Measurements from ENCODE around the gene TRIM5. TPM values are rescaled to one million over a fixed set of nuclear protein-coding genes. Genes with fewer than 3 reads are reported as not detected.
"Not testable (repeated sequence)": the region's sequence is repeated elsewhere in the genome, so short reads cannot be mapped to it uniquely, and the experiment has no call there.

TRIM5 gene
- total RNA-seq, 2 experiments from 2014 or later = 18.9 to 21.0 TPM

GRCh38 chr11:5686426-5686825 lies 1.6 kb upstream of the TRIM5 start:
- peaks cover 33% of the 10 kb centered on the region for H3K4me1 Mint-ChIP-seq (ENCODE audit: low read depth)
- peaks cover 7% of the 10 kb centered on the region for H3K36me3 Mint-ChIP-seq
- intact Hi-C loops (cut with micrococcal nuclease) = loop anchor here (5.0 to 10.0 kb wide), 4 partner anchors 548 to 1988 kb away; partner anchors contain the start of genes CNGA4, CYB5R2, FHIP1B and TRIM68
- DNase-seq = no peak
- peaks cover 3% of the 10 kb centered on the region for H3K9me3 Mint-ChIP-seq
- CTCF ChIA-PET = no interaction called here
- no peak overlapping the region for H3K4me3 Mint-ChIP-seq
- H3K27me3 Mint-ChIP-seq = no peaks in the 10 kb centered on the region
- POLR2A ChIA-PET = no interaction called here
- H3K27ac Mint-ChIP-seq = no peak overlapping the region

GRCh38 chr11:5684036-5684645 lies 733 bp downstream of the TRIM5 start:
- intact Hi-C loops (cut with micrococcal nuclease) = loop anchor here (1.0 to 10.0 kb wide), 5 partner anchors 21 to 1991 kb away; partner anchors contain the start of genes CNGA4, CYB5R2, FHIP1B and OR52N2
- Mint-ChIP-seq H3K9me3 (peaks cover 3% of the 10 kb centered on the region), H3K27me3 (no peaks in the 10 kb centered on the region), H3K4me1 (ENCODE audit: low read depth) (peaks cover 29% of the 10 kb centered on the region), H3K27ac (peak overlapping the region; percentile 97), H3K4me3 (peak overlapping the region; percentile 92), H3K36me3 (peaks cover 11% of the 10 kb centered on the region)
- CTCF ChIA-PET = interaction anchor here (0.6 to 3.1 kb wide), 19 partner anchors 9 to 677 kb away, joined by 3 to 14 read pairs (median 4); no protein-coding TSS in a partner anchor
- no peak for DNase-seq
- POLR2A ChIA-PET = interaction anchor here (1.0 to 1.6 kb wide), 2 partner anchors 25 to 125 kb away, joined by 3 to 4 read pairs; partner anchors contain the start of gene OR52N2

GRCh38 chr11:5683620-5684019 lies 1.3 kb downstream of the TRIM5 start:
- intact Hi-C loops (cut with micrococcal nuclease) = loop anchor here (1.0 to 10.0 kb wide), 5 partner anchors 21 to 1991 kb away; partner anchors contain the start of genes CNGA4, CYB5R2, FHIP1B and OR52N2
- H3K4me1 Mint-ChIP-seq (ENCODE audit: low read depth) = peaks cover 28% of the 10 kb centered on the region

GRCh38 chr11:5682890-5683441 lies 1.9 kb downstream of the TRIM5 start:
- H3K4me3 Mint-ChIP-seq = not testable (repeated sequence)
- CTCF ChIA-PET = interaction anchor here (0.7 to 3.1 kb wide), 2 partner anchors 29 to 918 kb away, joined by 5 to 14 read pairs; no protein-coding TSS in a partner anchor

More at GRCh38 chr11:5683620-5684019, 1.3 kb downstream of the TRIM5 start:
- Mint-ChIP-seq H3K27ac (peak overlapping the region; percentile 97), H3K4me3 (peak overlapping the region; percentile 92), H3K36me3 (peaks cover 15% of the 10 kb centered on the region)
- DNase-seq = peak; percentile 68
- not testable (repeated sequence) for H3K9me3 Mint-ChIP-seq, H3K27me3 Mint-ChIP-seq
- ChIA-PET CTCF (interaction anchor here (0.7 to 3.1 kb wide), 11 partner anchors 14 to 917 kb away, joined by 3 to 14 read pairs (median 5); no protein-coding TSS in a partner anchor), POLR2A (interaction anchor here (1.0 kb wide), 1 partner anchor 25 kb away, joined by 3 read pairs; no protein-coding TSS in a partner anchor)

GRCh38 chr11:5679811-5680210 lies 5.1 kb downstream of the TRIM5 start:
- intact Hi-C loops (cut with micrococcal nuclease) = loop anchor here (10.0 kb wide), 2 partner anchors 555 to 1995 kb away; partner anchors contain the start of genes CNGA4, CYB5R2 and FHIP1B
- Mint-ChIP-seq H3K36me3 (peaks cover 32% of the 10 kb centered on the region), H3K9me3 (peaks cover 3% of the 10 kb centered on the region), H3K27ac (no peak overlapping the region), H3K4me1 (ENCODE audit: low read depth) (peaks cover 16% of the 10 kb centered on the region), H3K4me3 (no peak overlapping the region), H3K27me3 (no peaks in the 10 kb centered on the region)
- DNase-seq = no peak
- POLR2A ChIA-PET = no interaction called here
- CTCF ChIA-PET = no interaction called here

More at GRCh38 chr11:5682890-5683441, 1.9 kb downstream of the TRIM5 start:
- DNase-seq, H3K27ac Mint-ChIP-seq, H3K27me3 Mint-ChIP-seq, H3K9me3 Mint-ChIP-seq: not testable (repeated sequence)
- Mint-ChIP-seq H3K36me3 (peaks cover 21% of the 10 kb centered on the region), H3K4me1 (ENCODE audit: low read depth) (peaks cover 26% of the 10 kb centered on the region)
- POLR2A ChIA-PET = interaction anchor here (1.0 kb wide), 1 partner anchor 24 kb away, joined by 3 read pairs; no protein-coding TSS in a partner anchor
- intact Hi-C loops (cut with micrococcal nuclease) = loop anchor here (10.0 kb wide), 2 partner anchors 552 to 1992 kb away; partner anchors contain the start of genes CNGA4, CYB5R2 and FHIP1B

GRCh38 chr11:5674391-5674790 lies 10.5 kb downstream of the TRIM5 start:
- CTCF ChIA-PET = interaction anchor here (1.6 kb wide), 1 partner anchor 10 kb away, joined by 6 read pairs; the partner anchor contains the start of gene TRIM5
- Mint-ChIP-seq H3K27me3 (no peaks in the 10 kb centered on the region), H3K4me3 (no peak overlapping the region), H3K36me3 (peaks cover 35% of the 10 kb centered on the region), H3K27ac (no peak overlapping the region), H3K9me3 (no peaks in the 10 kb centered on the region), H3K4me1 (ENCODE audit: low read depth) (peaks cover 17% of the 10 kb centered on the region)
- POLR2A ChIA-PET = no interaction called here
- no peak for DNase-seq
- intact Hi-C loops (cut with micrococcal nuclease) = no loop called here

GRCh38 chr11:5671831-5672230 lies 13.0 kb downstream of the TRIM5 start:
- H3K9me3 Mint-ChIP-seq = no peaks in the 10 kb centered on the region
- no peak overlapping the region for H3K4me3 Mint-ChIP-seq
- DNase-seq = no peak
- no peaks in the 10 kb centered on the region for H3K27me3 Mint-ChIP-seq
- H3K27ac Mint-ChIP-seq = no peak overlapping the region
- H3K36me3 Mint-ChIP-seq = peaks cover 21% of the 10 kb centered on the region
- intact Hi-C loops (cut with micrococcal nuclease) = no loop called here
- CTCF ChIA-PET = no interaction called here
- POLR2A ChIA-PET = no interaction called here
- peaks cover 13% of the 10 kb centered on the region for H3K4me1 Mint-ChIP-seq (ENCODE audit: low read depth)

GRCh38 chr11:5666402-5666793 lies 18.5 kb downstream of the TRIM5 start:
- no peak for DNase-seq
- intact Hi-C loops (cut with micrococcal nuclease) = no loop called here
- no peak overlapping the region for H3K4me3 Mint-ChIP-seq
- H3K27me3 Mint-ChIP-seq = no peaks in the 10 kb centered on the region
- H3K36me3 Mint-ChIP-seq = peaks cover 21% of the 10 kb centered on the region
- POLR2A ChIA-PET = no interaction called here
- H3K9me3 Mint-ChIP-seq = no peaks in the 10 kb centered on the region
- H3K4me1 Mint-ChIP-seq (ENCODE audit: low read depth) = no peaks in the 10 kb centered on the region
- CTCF ChIA-PET = no interaction called here
- H3K27ac Mint-ChIP-seq = no peak overlapping the region

- H3K4me1 Mint-ChIP-seq (ENCODE audit: low read depth) = no peaks in the 10 kb centered on the region
- POLR2A ChIA-PET = no interaction called here
- H3K27ac Mint-ChIP-seq = no peak overlapping the region
- intact Hi-C loops (cut with micrococcal nuclease) = no loop called here
- CTCF ChIA-PET = no interaction called here
- no peaks in the 10 kb centered on the region for H3K9me3 Mint-ChIP-seq
- DNase-seq = no peak
- H3K4me3 Mint-ChIP-seq = no peak overlapping the region
- H3K36me3 Mint-ChIP-seq = peaks cover 21% of the 10 kb centered on the region
- H3K27me3 Mint-ChIP-seq = no peaks in the 10 kb centered on the region
Measured at GRCh38 chr11:5665746-5666401, 19.0 kb downstream of the TRIM5 start.

GRCh38 chr11:5665051-5665570 lies 19.8 kb downstream of the TRIM5 start:
- CTCF ChIA-PET = no interaction called here
- H3K36me3 Mint-ChIP-seq = peaks cover 15% of the 10 kb centered on the region
- H3K4me3 Mint-ChIP-seq = no peak overlapping the region
- POLR2A ChIA-PET = no interaction called here
- no peaks in the 10 kb centered on the region for H3K9me3 Mint-ChIP-seq
- no peak for DNase-seq
- H3K4me1 Mint-ChIP-seq (ENCODE audit: low read depth) = no peaks in the 10 kb centered on the region
- no peaks in the 10 kb centered on the region for H3K27me3 Mint-ChIP-seq
- intact Hi-C loops (cut with micrococcal nuclease) = no loop called here
- H3K27ac Mint-ChIP-seq = no peak overlapping the region

GRCh38 chr11:5663511-5663910 lies 21.4 kb downstream of the TRIM5 start:
- DNase-seq = no peak
- intact Hi-C loops (cut with micrococcal nuclease) = no loop called here
- no peak overlapping the region for H3K4me3 Mint-ChIP-seq
- ChIA-PET POLR2A (no interaction called here), CTCF (no interaction called here)
- H3K4me1 Mint-ChIP-seq (ENCODE audit: low read depth) = no peaks in the 10 kb centered on the region
- H3K27ac Mint-ChIP-seq = no peak overlapping the region
- peaks cover 2% of the 10 kb centered on the region for H3K9me3 Mint-ChIP-seq
- H3K27me3 Mint-ChIP-seq = no peaks in the 10 kb centered on the region
- peaks cover 9% of the 10 kb centered on the region for H3K36me3 Mint-ChIP-seq

- H3K4me3 Mint-ChIP-seq = no peak overlapping the region
- DNase-seq = no peak
- ChIA-PET CTCF (no interaction called here), POLR2A (no interaction called here)
- intact Hi-C loops (cut with micrococcal nuclease) = no loop called here
- peaks cover 5% of the 10 kb centered on the region for H3K9me3 Mint-ChIP-seq
- no peak overlapping the region for H3K27ac Mint-ChIP-seq
- H3K27me3 Mint-ChIP-seq = no peaks in the 10 kb centered on the region
- H3K36me3 Mint-ChIP-seq = no peaks in the 10 kb centered on the region
- H3K4me1 Mint-ChIP-seq (ENCODE audit: low read depth) = no peaks in the 10 kb centered on the region
Measured at GRCh38 chr11:5658318-5658717, 26.6 kb downstream of the TRIM5 start.
